ENCODE data around the gene RABGAP1L.
"Not testable (repeated sequence)": the region's sequence is repeated elsewhere in the genome, so short reads cannot be mapped to it uniquely, and the experiment has no call there.

GRCh38 chr1:174816621-174817020 lies 657.3 kb downstream of the RABGAP1L start:
- TF ChIP-seq CTCF (optimal IDR thresholded peaks at IDR 0.05 in 1 of 3, IDR thresholded peaks at IDR 0.05 in 1 of 3, conservative IDR thresholded peaks at IDR 0.05 in 1 of 3; ENCODE audit: extremely low read depth in 1 of 3, insufficient read depth in 2 of 3, low read length in 3 of 3); EZH2 (IDR thresholded peaks at IDR 0.05; ENCODE audit: low read length): not testable (repeated sequence)

Data from keratinocyte (primary cell).